CD4-positive, alpha-beta memory T cell (primary cell): ENCODE results near the gene CCDC158. TPM values are rescaled to one million over a fixed set of nuclear protein-coding genes. Genes with fewer than 3 reads are reported as not detected.
"Not testable (repeated sequence)": the region's sequence is repeated elsewhere in the genome, so short reads cannot be mapped to it uniquely, and the experiment has no call there.

Source experiments
- CTCF ChIA-PET: fragments of 350-600 bp; sonication (Branson Sonifier 250); formaldehyde crosslinking; loops from one replicate; lab custom pipeline; 2021; ENCODE audit warnings: inconsistent platforms; ENCODE audit not compliant: partially characterized antibody; lab: Charles Lee
- POLR2A ChIA-PET: fragments of 350-600 bp; sonication (Branson Sonifier 250); formaldehyde crosslinking; loops from one replicate; lab custom pipeline; 2021; ENCODE audit not compliant: partially characterized antibody; lab: Charles Lee
- DNase-seq, 5 donors: peaks; one replicate each; pipeline versions ENCODE4 v3.0.0 to v3.0.0-alpha.2; 2020 to 2022; ENCODE audit warnings: mixed read lengths in 1 of 5
- H3K27ac ChIP-seq: one replicate; pipeline ENCODE4 v1.7.0; 2013; ENCODE audit warnings: low read depth, low read length
- H3K27me3 ChIP-seq: 2 replicates; pipeline ENCODE4 v1.7.0; 2013; ENCODE audit warnings: mild to moderate bottlenecking, low read length, moderate library complexity; ENCODE audit not compliant: insufficient read depth
- H3K36me3 ChIP-seq: 2 replicates; pipeline ENCODE4 v1.7.0; 2013; ENCODE audit warnings: mild to moderate bottlenecking, low read length, moderate library complexity; ENCODE audit not compliant: insufficient read depth
- H3K4me1 ChIP-seq: 2 replicates; pipeline ENCODE4 v1.7.0; 2013; ENCODE audit warnings: mild to moderate bottlenecking, low read length, moderate library complexity; ENCODE audit not compliant: insufficient read depth
- H3K4me3 ChIP-seq, 2 donors: one replicate each; pipeline ENCODE4 v1.7.0; 2013; ENCODE audit warnings: low read length in 2 of 2, mild to moderate bottlenecking in 1 of 2
- H3K9me3 ChIP-seq, 2 donors: one replicate each; pipeline ENCODE4 v1.7.0; 2013; ENCODE audit warnings: low read length in 2 of 2, control low read depth in 1 of 2; ENCODE audit not compliant: control insufficient read depth in 1 of 2
- H3K27ac Mint-ChIP-seq, 7 donors: one replicate each; pipeline ENCODE4 v1.8.0; 2020 to 2021; ENCODE audit warnings: mixed read lengths in 7 of 7, mild to moderate bottlenecking in 6 of 7, inconsistent platforms in 3 of 7, moderate library complexity in 3 of 7
- H3K27me3 Mint-ChIP-seq, 2 donors: one replicate each; pipeline ENCODE4 v1.8.0; 2020 to 2021; ENCODE audit warnings: mixed read lengths in 2 of 2
- H3K36me3 Mint-ChIP-seq, 2 donors: one replicate each; pipeline ENCODE4 v1.8.0; 2020 to 2021; ENCODE audit warnings: mixed read lengths in 2 of 2, inconsistent platforms in 1 of 2, mild to moderate bottlenecking in 1 of 2
- H3K4me1 Mint-ChIP-seq, 4 donors: one replicate each; pipeline ENCODE4 v1.8.0; 2020 to 2021; ENCODE audit warnings: mixed read lengths in 4 of 4, mild to moderate bottlenecking in 1 of 4
- H3K4me3 Mint-ChIP-seq, 8 donors: one replicate each; pipeline ENCODE4 v1.8.0; 2020 to 2021; ENCODE audit warnings: mixed read lengths in 8 of 8, mild to moderate bottlenecking in 7 of 8, moderate library complexity in 6 of 8, inconsistent platforms in 3 of 8
- H3K9me3 Mint-ChIP-seq, 8 donors: one replicate each; pipeline ENCODE4 v1.8.0; 2020 to 2021; ENCODE audit warnings: mixed read lengths in 8 of 8, mild to moderate bottlenecking in 5 of 8, inconsistent platforms in 3 of 8, moderate library complexity in 1 of 8
- intact Hi-C: fragments of 100-400 bp; cut with micrococcal nuclease; formaldehyde crosslinking; loops from one replicate; pipeline ENCODE4 v1.15.1; 2023
- polyA plus RNA-seq, 2 donors: library from polyadenylated mRNA; unstranded; fragments of 300-500 nt; fragmentation: Illumina TruSeq; gene quantifications; one replicate each; pipeline ENCODE4 v1.2.3, GENCODE V29; 2021
- total RNA-seq, 2 experiments: library from RNA; stranded (reverse); gene quantifications; one replicate each; pipeline ENCODE4 v1.2.3, GENCODE V29; 2021

The CCDC158 gene
- total and polyA plus RNA-seq, 4 experiments from 2014 or later = not detected

- H3K9me3 Mint-ChIP-seq = peaks cover 3 to 28% (median 22%) of the 10 kb centered on the region in 8 donors
- Histone ChIP-seq H3K4me3 (no peak overlapping the region), H3K27me3 (no peaks in the 10 kb centered on the region), H3K4me1 (peaks cover 27% of the 10 kb centered on the region), H3K27ac (no peak overlapping the region), H3K9me3 (no peaks in the 10 kb centered on the region), H3K36me3 (no peaks in the 10 kb centered on the region)
- ChIA-PET POLR2A (no interaction called here), CTCF (interaction anchor here (2.0 to 3.3 kb wide), 2 partner anchors 76 to 122 kb away, joined by 6 to 18 read pairs; no protein-coding TSS in a partner anchor)
- peaks cover 27 to 55% (median 40%) of the 10 kb centered on the region in 4 donors for H3K4me1 Mint-ChIP-seq
- DNase-seq = no peak
- H3K27ac Mint-ChIP-seq = no peak overlapping the region
- H3K27me3 Mint-ChIP-seq = no peaks in the 10 kb centered on the region
- peaks cover 10 to 18% of the 10 kb centered on the region in 2 donors for H3K36me3 Mint-ChIP-seq
- intact Hi-C loops = loop anchor here (10.0 kb wide), 1 partner anchor 74 kb away; no protein-coding TSS in a partner anchor
- H3K4me3 Mint-ChIP-seq = no peak overlapping the region
Observed at GRCh38 chr4:76301068-76301774, 119.7 kb downstream of the CCDC158 start.

GRCh38 chr4:76300012-76300411 lies 120.9 kb downstream of the CCDC158 start:
- Histone ChIP-seq H3K27me3 (no peaks in the 10 kb centered on the region), H3K4me1 (peaks cover 19% of the 10 kb centered on the region), H3K27ac (no peak overlapping the region), H3K36me3 (no peaks in the 10 kb centered on the region), H3K4me3 (no peak overlapping the region), H3K9me3 (no peaks in the 10 kb centered on the region)
- ChIA-PET CTCF (interaction anchor here (3.3 kb wide), 1 partner anchor 78 kb away, joined by 18 read pairs; no protein-coding TSS in a partner anchor), POLR2A (no interaction called here)
- Mint-ChIP-seq H3K27me3 (no peaks in the 10 kb centered on the region), H3K36me3 (peaks cover 13 to 25% of the 10 kb centered on the region in 2 donors), H3K9me3 (peaks cover 4 to 31% (median 24%) of the 10 kb centered on the region in 8 donors), H3K4me3 (no peak overlapping the region), H3K27ac (no peak overlapping the region), H3K4me1 (peaks cover 21 to 46% (median 33%) of the 10 kb centered on the region in 4 donors)
- DNase-seq = no peak
- intact Hi-C loops = loop anchor here (10.0 kb wide), 1 partner anchor 75 kb away; no protein-coding TSS in a partner anchor

- ChIA-PET CTCF (interaction anchor here (0.7 kb wide), 1 partner anchor 1437 kb away, joined by 3 read pairs; no protein-coding TSS in a partner anchor), POLR2A (no interaction called here)
- no peak overlapping the region for H3K4me3 ChIP-seq
- no peak for DNase-seq
- H3K9me3 ChIP-seq = no peaks in the 10 kb centered on the region
- no peaks in the 10 kb centered on the region for H3K36me3 ChIP-seq
- H3K4me1 ChIP-seq = peaks cover 7% of the 10 kb centered on the region
- peaks cover 11 to 30% (median 19%) of the 10 kb centered on the region in 4 donors for H3K4me1 Mint-ChIP-seq
- H3K27me3 Mint-ChIP-seq = no peaks in the 10 kb centered on the region
- H3K27ac ChIP-seq = no peak overlapping the region
- peaks cover 13 to 31% of the 10 kb centered on the region in 2 donors for H3K36me3 Mint-ChIP-seq
- no peaks in the 10 kb centered on the region for H3K27me3 ChIP-seq
- intact Hi-C loops = no loop called here
- peaks cover 4 to 31% (median 24%) of the 10 kb centered on the region in 8 donors for H3K9me3 Mint-ChIP-seq
- H3K4me3 Mint-ChIP-seq = no peak overlapping the region
- no peak overlapping the region for H3K27ac Mint-ChIP-seq
Observed at GRCh38 chr4:76298227-76298626, 122.7 kb downstream of the CCDC158 start.

GRCh38 chr4:76296286-76296820 lies 124.6 kb downstream of the CCDC158 start:
- no peak overlapping the region for H3K4me3 ChIP-seq
- H3K27me3 Mint-ChIP-seq = peaks cover 3 to 5% of the 10 kb centered on the region in 2 donors
- no peak overlapping the region for H3K4me3 Mint-ChIP-seq
- CTCF ChIA-PET = interaction anchor here (0.9 to 1.5 kb wide), 5 partner anchors 11 to 116 kb away, joined by 3 to 4 read pairs (median 3); no protein-coding TSS in a partner anchor
- no peaks in the 10 kb centered on the region for H3K36me3 ChIP-seq
- H3K9me3 Mint-ChIP-seq = peaks cover 4 to 31% (median 25%) of the 10 kb centered on the region in 8 donors
- no peak overlapping the region for H3K27ac Mint-ChIP-seq
- no peak for DNase-seq
- peaks cover 3 to 13% (median 6%) of the 10 kb centered on the region in 4 donors for H3K4me1 Mint-ChIP-seq
- no peak overlapping the region for H3K27ac ChIP-seq
- H3K4me1 ChIP-seq = no peaks in the 10 kb centered on the region
- intact Hi-C loops = no loop called here
- H3K9me3 ChIP-seq = no peaks in the 10 kb centered on the region
- POLR2A ChIA-PET = interaction anchor here (1.8 kb wide), 1 partner anchor 9 kb away, joined by 4 read pairs; the partner anchor contains the start of gene STBD1
- no peaks in the 10 kb centered on the region for H3K27me3 ChIP-seq
- peaks cover 15 to 35% of the 10 kb centered on the region in 2 donors for H3K36me3 Mint-ChIP-seq

DNA sequence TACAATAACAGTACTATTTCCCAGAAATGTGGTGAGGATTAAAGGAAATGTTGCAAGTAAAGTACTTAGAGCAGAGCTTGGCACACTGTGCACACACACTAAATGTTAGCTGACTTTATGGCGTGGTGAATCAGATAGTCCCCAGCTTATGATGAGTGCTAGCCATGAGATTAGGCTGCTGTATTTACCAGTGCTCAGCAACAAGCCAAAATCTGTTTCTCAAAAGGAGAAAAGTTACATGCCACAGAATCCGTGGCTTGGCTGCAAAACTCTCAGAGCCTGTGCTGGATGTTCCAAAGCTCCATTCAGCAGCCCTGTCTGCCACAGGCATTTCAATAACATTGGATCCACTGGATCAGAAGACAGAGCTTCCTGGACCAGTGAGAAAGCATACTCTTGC lies 127.2 kb downstream of the CCDC158 start:
- no peak overlapping the region for H3K27ac ChIP-seq
- H3K36me3 Mint-ChIP-seq = peaks cover 11 to 30% of the 10 kb centered on the region in 2 donors
- no peaks in the 10 kb centered on the region for H3K27me3 ChIP-seq
- no peak overlapping the region for H3K27ac Mint-ChIP-seq
- no peak overlapping the region for H3K4me3 Mint-ChIP-seq
- H3K9me3 ChIP-seq = no peaks in the 10 kb centered on the region
- peaks cover 4 to 5% of the 10 kb centered on the region in 2 donors for H3K27me3 Mint-ChIP-seq
- no peak for DNase-seq
- ChIA-PET CTCF (interaction anchor here (1.1 to 1.2 kb wide), 2 partner anchors 15 to 84 kb away, joined by 3 read pairs; no protein-coding TSS in a partner anchor), POLR2A (no interaction called here)
- H3K4me1 ChIP-seq = no peaks in the 10 kb centered on the region
- H3K36me3 ChIP-seq = no peaks in the 10 kb centered on the region
- no peak overlapping the region for H3K4me3 ChIP-seq
- intact Hi-C loops = no loop called here
- H3K9me3 Mint-ChIP-seq = peaks cover 4 to 34% (median 23%) of the 10 kb centered on the region in 8 donors
- no peaks in the 10 kb centered on the region for H3K4me1 Mint-ChIP-seq

- CTCF ChIA-PET = no interaction called here
- Mint-ChIP-seq H3K9me3 (peaks cover 4 to 24% (median 17%) of the 10 kb centered on the region in 8 donors), H3K27ac (no peak overlapping the region), H3K4me3 (no peak overlapping the region), H3K36me3 (peaks cover 11 to 22% of the 10 kb centered on the region in 2 donors), H3K27me3 (peaks cover 4 to 8% of the 10 kb centered on the region in 2 donors), H3K4me1 (no peaks in the 10 kb centered on the region)
- no peaks in the 10 kb centered on the region for H3K4me1 ChIP-seq
- no peaks in the 10 kb centered on the region for H3K27me3 ChIP-seq
- H3K9me3 ChIP-seq = no peaks in the 10 kb centered on the region
- intact Hi-C loops = no loop called here
- no peaks in the 10 kb centered on the region for H3K36me3 ChIP-seq
- H3K27ac ChIP-seq = no peak overlapping the region
- no peak for DNase-seq
- no peak overlapping the region for H3K4me3 ChIP-seq
- POLR2A ChIA-PET = no interaction called here
Observed at GRCh38 chr4:76292730-76293129, 128.2 kb downstream of the CCDC158 start.

DNA sequence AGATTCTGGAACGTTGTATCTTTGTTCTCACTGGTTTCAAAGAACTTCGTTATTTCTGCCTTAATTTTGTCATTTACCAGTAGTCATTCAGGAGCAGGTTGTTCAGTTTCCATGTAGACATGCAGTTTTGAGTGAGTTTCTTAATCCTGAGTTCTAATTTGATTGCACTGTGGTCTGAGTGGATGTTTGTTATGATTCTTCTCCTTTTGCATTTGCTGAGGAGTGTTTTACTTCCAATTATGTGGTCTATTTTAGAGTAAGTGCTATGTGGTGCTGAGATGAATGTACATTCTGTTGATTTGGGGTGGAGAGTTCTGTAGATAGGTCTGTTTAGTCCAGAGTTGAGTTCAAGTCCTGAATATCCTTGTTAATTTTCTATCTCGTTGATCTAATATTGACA lies 133.1 kb downstream of the CCDC158 start:
- H3K4me3 ChIP-seq, intact Hi-C loops, H3K4me3 Mint-ChIP-seq, H3K27me3 ChIP-seq, H3K4me1 ChIP-seq, CTCF ChIA-PET, H3K36me3 ChIP-seq, POLR2A ChIA-PET, H3K27ac ChIP-seq, H3K4me1 Mint-ChIP-seq, H3K27ac Mint-ChIP-seq, H3K27me3 Mint-ChIP-seq, DNase-seq, H3K36me3 Mint-ChIP-seq, H3K9me3 ChIP-seq: not testable (repeated sequence)
- peaks cover 0 to 21% (median 1%) of the 10 kb centered on the region in 8 donors for H3K9me3 Mint-ChIP-seq
